Ureter (tissue), 1 donor: ENCODE measurements around the gene ZNF787. TPM values are rescaled to one million over a fixed set of nuclear protein-coding genes. Genes with fewer than 3 reads are reported as not detected.

Experiments used
- DNase-seq: peaks from one replicate; pipeline ENCODE4 v3.0.0-alpha.2; 2020; ENCODE audit warnings: low spot score
- total RNA-seq: library from RNA; stranded (reverse); gene quantifications from one replicate; pipeline ENCODE4 v1.2.4, GENCODE V29; 2023
- donor health status: DM: yes; HTN: yes; CAD: no.

Gene ZNF787
- total RNA-seq, 1 donor from 2014 or later: 32.4 TPM

DNA sequence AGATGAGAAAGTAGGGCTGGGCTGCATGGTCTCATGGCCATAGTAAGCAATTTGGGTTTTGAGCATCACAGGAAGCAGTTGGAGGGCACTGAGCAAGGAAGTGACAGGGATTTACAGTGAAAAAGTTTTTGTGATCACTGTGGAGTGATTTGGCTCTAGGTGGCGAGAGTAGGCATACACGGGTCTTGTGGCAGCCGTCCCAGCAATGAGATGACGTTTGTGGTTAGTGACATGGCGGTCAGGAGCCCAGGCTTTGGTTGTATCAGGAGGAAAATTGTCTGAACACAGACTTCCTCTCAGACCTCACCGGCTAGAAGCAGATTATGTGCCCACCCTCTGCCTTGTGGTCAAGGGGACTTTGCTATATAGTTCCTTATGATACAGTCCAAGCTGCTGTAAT is 23.3 kb upstream of the ZNF787 start:
- no peak for DNase-seq

DNA sequence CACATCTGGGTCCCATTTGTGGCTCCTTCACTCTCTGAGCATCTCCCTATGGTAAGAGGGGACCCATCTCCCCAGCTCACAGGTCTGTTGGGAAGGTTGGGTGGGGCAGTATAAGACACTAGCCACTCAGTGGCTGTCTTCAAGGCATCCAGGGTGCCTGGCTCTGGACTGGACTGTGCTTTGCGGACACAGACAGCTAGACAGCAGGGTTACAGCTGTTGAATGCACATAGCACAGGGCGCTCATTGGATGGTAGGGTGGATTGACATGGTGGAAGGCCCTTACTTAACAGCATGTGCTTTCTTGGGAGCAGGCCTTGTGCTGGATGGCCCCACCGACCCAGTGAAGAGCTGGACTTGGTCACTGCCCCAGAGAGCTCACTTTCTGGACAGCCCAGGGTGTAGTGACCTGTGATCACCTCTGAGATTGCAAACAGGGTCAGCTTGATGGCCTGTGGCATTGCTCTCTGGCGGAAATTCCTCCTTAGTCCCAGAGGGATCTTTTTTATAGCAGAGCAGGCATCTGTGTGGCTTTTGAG is 21.9 kb upstream of the ZNF787 start:
- no peak for DNase-seq

DNA sequence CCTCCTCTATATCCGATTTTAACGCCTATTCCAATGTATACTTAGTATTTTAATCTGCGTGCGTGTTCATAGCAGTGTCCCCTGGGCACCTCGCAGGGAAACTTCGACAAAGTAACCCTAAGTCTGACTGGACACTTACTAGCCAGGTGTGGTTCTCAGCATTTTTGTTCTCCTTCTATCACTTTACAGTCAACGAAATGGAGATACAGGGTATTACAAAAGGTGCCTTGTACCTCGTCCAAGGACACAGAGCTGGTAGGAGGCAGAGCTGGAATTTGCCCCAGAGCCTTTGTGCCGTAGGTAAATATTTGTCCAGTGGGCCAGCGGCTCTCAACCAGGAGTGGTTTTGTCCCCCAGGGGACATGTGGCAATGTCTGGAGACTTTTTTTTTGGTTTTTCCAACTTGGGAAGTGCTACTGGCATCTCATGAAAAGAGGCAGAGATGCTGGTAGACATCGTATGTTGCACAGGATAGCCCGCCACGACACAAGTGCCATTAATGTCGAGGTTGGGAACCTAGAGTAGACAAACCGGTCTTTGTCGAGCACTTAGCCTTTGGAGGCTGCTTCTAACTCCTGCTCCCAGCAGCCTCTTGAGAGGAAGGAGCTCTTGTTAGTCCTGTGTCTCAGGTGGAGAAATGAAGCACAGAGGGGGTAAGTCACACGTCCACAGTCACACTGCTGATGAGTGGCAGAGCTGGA is 21.1 kb upstream of the ZNF787 start:
- DNase-seq: no peak

DNA sequence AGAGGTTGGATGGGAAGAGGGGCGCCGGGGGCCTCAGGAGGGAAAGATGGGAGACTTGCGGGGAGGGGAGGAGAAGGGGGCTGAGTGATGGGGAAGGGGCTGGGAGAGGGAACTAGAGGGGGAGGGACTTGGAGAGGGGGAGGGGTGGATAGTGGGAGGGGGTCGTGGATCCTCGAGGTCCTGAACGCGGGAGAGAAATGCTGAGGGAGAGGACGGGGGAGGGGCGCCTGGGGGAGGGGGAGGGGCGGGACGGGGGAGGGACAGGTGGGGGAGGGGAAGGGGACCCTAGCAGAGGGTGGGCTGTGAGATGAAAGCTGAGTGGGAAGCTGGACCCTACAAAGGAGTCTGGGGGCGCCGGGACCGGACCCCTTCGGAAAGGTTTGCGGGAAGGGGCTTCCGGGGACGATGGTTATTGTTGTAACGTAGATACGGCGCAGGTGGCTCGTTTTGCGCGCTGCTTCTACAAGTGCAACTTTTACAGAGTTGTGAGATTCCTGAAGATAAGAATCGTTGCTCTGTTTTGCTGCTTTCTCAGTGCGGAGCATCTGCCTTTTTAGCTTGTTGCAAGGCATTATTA is 20.4 kb upstream of the ZNF787 start:
- DNase-seq: no peak

DNA sequence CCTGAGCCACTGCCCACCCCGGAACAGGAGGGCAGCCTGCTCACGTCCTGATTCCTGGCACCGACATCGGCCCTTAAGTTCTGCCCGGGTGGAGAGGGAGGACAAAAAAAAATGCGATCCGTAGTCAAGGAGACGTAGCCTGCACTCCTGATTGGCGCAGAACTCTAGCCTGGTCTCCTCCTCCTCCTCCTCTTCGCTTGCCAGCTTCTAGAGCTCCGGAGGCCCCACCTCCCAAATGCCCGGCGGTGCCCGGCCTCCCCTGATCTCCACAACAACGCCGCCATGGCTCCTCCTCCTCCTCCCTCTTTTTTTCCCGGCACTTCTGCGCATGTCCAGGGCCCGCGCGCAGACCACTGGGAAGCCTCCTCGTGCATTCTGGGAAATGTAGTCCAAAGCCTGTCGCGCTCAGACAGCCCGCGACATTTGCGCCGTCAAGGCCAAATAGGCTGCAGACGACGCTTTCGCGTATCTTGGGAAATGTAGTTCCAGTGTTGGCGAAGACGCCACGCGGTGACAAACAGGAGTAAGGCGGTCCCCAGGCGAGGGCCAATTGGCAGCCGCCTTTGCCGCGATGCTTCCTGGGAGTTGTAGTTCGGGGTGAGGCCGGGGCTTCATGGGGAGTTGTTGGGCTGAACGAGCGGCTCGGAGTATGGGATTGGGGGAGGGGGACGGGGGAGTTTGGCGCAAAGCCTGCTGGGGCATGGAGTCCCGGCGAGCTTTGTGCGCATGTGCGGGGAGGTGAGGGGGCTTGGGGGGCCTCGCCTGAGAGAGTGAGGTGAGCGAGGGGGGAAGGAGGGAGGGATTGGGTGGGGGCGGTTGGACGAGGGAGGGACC is 19.7 kb upstream of the ZNF787 start, which contains the start of gene ZNF444:
Gene ZNF444 (plus strand): TSS at position 705 of the 834 bp plus-strand sequence. CDS start 5,625 bp downstream, outside the sequence.
- DNase-seq: peak; percentile 100

DNA sequence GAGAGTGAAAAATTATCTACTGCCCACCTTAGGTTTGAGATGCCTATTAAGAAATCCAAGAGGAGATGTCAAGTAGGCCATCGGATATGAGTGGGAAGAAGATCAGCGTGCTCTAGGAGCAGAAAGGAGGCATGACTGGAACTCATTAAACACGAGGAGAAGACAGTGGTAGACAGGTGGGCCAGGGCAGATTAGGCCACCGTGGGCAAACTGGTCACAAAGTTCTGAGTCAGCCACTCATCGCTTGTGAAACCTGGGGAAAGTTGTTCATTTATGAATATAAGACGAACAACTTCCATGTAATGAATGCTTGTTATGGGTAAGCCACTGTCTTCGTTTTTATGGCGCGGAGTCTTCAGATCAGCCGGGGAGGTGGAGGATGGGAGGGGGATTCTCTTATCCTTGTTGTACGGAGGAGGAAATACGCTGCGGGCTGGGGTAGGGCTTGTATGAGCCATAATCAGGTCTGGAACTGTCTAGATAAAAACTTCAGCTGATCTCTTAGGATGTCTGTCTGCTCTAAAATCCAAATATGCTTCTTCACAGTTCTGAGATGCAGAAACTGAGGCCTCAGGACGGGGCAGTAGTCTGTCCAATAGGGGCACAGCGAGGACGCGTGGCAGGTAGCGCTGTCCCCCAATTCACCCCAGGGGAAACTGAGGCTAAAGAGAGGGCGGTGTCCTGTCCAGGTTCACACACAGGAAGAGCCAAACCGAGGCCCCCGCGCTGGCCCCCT is 18.9 kb upstream of the ZNF787 start:
- no peak for DNase-seq

DNA sequence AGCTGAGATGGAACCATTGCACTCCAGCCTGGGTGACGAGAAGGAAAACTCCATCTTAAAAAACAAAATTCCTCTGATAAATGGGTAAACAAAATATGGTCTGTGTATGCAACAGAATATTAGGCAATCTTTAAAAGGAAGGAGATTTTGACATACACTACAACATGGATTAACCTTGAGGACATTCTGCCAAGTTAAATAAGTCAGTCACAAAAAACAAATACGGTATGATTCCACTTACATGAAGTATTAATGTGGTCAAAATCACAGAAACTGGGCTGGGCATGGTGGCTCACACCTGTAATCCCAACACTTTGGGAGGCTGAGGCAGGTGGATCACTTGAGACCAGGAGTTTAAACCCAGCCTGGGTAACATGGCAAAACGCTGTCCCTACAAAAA is 17.0 kb upstream of the ZNF787 start:
- no peak for DNase-seq

DNA sequence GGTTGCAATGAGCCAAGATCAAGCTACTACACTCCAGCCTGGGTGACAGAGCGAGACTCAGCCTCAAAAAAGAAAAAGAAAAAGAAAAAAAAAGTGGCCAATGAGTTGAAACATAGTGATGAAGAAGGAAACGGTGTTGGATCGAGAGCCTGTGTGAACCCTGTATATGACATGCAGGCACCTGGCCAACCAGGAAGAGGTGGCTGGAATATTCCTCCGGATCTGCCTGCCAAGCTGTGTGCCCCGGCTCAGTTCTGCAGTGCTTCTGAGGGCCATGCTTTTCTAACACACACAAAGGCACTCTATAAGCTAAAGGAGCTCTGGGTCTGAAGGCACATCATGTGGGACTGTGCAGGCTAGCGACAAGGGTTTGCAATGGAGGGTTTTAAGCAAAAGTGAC is 16.3 kb upstream of the ZNF787 start:
- peak; percentile 68 for DNase-seq

DNA sequence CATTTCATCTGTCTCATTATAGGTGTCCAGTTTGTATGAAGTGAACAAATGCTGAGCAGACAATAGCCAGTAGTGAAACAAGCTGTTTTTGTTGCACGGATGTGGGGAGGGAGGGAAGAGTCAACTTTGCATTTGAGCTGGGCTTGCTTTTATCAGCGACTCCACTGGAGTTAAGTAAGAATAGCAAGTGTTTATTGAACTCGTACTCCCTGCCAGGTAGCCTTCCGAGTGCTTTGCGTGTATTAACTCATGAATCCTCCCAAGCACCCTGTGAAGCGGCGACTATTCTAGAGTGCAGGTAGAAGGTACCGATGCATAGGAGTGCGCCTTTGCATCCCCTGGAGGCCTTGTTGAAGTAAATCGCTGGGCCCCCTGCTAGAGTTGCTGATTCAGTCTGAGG is 15.3 kb upstream of the ZNF787 start:
- DNase-seq: no peak

DNA sequence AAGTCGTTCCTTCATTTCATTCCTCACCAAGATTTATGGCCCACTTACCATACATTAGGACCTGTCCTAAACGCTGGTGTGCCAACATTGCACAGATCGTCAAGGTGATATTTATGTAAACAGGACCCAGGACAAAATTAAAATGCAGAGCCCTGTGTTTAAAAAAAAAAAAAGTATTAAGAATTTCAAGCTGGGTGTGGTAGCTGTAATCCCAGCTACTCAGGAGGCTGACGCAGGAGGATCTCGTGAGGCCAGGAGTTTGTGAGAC is 13.5 kb upstream of the ZNF787 start:
- no peak for DNase-seq

DNA sequence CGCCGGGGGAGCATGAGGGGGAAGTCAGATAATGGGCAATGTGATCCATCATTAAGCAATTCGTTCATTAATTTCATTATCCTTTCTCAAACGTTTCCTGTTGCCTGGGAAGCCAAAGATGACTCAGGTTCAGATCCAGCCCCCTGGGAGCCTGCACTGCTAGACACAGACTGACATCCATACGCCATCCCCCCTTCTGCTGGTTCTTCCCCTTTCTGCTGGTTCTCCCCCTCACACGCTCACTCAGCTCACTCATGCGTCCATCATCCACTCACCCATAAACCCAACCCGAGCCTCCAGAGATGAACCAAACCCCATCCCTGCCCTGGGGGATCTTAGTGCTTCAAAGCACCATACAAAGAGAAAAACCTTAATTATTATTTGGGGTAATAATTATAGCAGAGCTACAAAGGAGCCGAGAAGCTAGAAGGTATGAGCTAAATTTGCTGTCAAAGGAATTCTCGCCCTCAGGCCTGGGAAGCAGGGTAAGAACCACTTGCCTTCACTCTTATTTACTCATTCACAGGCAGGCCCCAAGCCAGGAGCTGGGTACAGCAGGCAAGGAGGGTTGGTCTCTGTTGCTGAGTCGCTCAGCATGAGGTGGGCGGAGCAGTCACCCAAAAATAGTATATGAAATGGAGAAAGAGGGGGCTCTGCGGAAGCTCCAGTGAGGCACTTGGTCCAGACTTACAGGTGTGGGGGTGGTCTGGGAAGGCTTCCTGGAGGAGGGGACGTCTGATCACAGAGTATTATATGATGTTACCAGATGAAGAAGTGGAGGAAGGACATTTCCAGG is 13.0 kb upstream of the ZNF787 start:
- no peak for DNase-seq

DNA sequence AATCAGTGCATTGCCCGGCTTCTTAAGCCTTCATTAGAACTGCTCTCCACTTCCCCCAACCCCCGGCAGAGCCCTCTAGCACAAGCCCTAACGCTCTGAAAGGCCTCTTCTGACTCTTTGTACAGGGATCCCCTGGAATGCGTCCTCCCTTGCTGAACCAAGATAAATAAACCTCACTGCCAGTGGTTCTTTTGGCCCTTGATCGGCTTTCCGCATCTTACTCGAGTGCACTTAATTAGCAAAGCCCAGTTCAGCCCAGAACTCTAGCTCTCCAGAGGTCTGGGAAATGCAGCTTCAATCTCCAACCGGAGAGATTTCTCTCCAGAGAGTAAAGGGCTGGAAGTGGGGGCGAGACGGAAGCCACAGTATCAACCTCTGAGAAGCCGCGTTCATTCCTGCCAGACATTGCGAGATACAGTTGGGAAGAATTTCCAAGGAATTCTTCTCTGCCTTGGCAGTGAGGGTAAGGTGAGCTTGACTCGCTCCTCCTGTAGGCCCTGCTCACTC is 11.3 kb upstream of the ZNF787 start:
- no peak for DNase-seq

DNA sequence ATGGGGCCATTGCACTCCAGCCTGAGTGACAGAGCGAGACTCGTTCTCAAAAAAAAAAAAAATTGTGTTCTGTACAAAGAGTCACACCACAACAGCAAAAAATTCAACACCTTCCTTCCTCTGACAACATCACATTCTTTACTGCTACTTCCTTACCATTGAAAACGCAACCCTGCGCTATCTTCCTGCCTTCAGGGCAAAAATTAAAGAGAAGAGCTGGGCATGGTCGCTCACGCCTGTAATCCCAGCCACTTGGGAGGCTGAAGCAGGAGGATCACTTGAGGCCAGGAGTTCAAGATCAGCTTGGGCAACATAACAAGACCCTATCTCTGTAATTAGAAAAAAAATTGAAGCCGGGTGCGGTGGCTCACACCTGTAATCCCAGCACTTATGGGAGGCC is 10.6 kb upstream of the ZNF787 start:
- no peak for DNase-seq

DNA sequence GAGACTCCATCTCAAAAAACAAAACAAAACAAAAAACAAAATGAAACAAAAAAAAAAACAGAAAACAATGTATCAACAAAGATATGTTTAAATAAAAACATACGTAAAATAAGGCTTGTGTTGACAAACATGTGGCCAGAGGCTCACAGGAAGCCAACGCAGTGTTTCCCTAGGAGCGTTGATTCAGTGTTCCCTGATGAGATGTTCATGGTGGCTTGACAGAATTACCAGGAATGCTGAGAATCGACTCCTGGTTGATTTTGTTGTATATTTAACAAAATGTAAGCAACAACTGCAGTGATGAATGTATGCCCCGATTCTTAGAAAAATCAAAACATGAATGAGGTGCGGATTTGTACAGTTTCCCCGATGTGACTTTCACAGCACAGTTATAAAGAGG is 8.9 kb upstream of the ZNF787 start:
- no peak for DNase-seq

DNA sequence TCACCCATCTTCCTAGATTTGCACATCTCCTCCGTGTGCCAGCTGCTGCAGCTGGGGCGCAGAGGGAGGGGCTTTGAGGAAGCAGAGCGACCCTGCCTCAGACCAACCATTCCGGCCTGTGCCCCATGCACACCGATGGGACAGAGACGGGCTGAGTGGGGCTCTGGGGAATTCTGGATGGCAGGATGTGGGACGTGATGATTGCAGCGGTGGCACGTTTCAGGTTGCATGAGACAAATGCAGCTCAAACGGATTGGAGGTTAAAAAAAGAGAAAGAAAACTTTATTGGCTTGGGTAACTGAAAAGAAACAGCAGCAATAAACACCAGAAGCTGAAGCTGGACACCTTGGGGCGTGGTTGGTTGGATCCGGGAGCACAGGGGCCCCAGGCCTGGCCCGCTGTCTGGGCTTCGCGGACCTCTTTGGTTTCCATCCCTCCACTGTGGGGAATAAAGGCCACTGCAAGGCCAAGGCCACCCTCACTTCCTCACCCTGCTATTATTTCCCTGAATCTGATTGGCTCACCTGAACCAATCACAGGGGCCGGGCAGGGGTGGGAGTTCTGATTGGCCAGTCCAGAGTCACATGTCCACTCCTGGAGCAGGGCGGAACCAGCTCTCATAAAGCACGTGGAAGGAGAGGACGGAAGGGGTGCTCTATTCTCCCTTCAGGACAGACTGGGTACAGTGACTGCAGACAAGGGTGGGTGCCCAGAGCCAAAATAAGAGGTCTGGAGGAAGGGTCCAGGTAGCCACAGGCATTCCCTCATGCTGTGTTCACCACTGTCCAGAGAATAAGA is 6.1 kb upstream of the ZNF787 start:
- no peak for DNase-seq

DNA sequence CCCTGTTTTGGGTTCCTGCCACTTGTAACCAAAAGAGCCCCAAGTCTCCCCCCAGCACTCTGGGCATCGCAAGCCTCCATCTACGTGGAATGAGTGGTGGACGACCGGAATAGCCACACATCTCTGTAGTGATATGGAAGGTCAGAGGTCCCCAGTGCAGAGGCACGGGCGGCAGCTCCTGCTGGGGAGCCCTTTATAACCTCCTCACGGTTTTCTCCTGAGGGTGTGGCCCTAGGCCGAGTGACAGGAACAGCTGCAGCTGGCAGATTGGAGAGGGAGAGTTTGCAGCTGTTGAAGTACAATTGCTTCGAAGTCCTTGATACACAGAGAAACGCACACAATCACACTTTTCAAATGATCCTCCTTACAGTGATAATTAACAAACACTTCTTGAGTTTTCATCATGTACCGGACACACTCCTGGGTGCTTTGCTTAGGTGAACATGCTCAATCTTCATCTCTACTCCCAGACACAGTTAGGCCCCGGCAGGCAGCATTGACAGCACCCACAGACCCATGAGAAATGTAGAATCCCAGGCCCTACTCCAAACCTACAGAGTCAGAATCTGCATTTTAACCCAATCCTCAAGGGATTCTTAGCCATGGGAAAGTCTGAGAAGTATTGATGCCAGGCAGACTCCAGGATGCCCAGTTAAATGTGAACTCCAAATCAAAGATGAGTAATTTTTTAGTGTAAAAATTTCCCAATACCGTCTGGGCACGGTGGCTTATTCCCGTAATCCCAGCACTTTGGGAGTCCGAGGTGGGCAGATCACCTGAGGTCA is 4.9 kb upstream of the ZNF787 start:
- no peak for DNase-seq

DNA sequence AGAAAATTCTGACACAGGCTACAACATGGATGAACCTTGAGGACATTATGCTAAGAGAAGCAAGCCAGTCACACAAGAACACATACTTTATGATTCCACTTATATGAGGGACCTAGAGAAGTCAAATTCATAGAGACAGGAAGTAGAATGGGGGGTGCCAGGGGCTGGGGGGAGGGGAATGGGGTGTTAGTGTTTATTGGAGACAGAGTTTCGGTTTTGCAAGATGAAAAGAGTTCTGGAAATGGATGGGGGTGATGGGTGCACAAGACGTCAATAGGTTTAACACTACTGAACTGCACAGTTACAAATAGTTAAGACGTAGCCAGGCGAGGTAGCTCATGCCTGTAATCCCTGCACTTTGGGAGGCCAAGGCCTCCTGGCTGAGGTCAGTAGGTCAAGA is 3.5 kb upstream of the ZNF787 start:
- DNase-seq: no peak

DNA sequence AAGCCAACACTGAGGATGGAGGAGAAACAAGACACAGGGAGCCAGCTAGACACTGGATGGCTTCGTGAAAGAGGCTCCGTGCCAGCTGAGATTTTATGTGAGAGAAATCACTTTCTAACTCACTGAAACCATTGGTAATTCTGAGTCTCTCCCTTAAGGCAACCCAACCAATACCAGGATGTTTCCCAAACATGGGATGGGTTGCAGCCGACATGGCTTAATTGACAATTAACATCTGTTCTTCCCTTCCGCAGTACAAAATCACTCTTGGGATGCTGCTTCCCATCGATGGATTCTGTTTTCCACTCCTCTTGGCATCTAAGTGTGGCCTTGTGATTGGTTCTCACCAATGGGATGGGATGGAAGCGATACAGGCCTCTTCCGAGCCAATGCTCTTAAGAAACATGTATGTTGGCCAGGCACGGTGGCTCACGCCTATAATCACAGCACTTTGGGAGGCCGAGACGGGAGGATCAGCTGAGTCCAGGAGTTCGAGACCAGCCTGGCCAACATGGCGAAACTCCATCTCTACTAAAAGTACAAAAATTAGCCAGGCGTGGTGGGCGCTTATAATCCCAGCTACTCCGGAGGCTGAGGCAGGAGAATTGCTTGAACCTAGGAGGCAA is 2.3 kb upstream of the ZNF787 start:
- DNase-seq: no peak
